GM12873 (cell line): Measurements from ENCODE around the gene SEMA4C.

Source experiments
- CTCF ChIP-seq: IDR thresholded peaks from 2 replicates; pipeline ENCODE4 v1.5.1; 2012; ENCODE audit warnings: low read depth, mild to moderate bottlenecking, moderate library complexity, low read length, control low read depth; ENCODE audit not compliant: insufficient read depth; ENCODE audit errors: missing control alignments

The SEMA4C gene

GRCh38 chr2:96822786-96823185, 47.1 kb downstream of the SEMA4C start:
- TF ChIP-seq CTCF: no peak

GRCh38 chr2:96821113-96821675, 48.7 kb downstream of the SEMA4C start:
- TF ChIP-seq CTCF: no peak

GRCh38 chr2:96819876-96820511, 49.9 kb downstream of the SEMA4C start:
- no peak for TF ChIP-seq CTCF

GRCh38 chr2:96819128-96819875, 50.6 kb downstream of the SEMA4C start:
- no peak for TF ChIP-seq CTCF

- no peak for TF ChIP-seq CTCF
These were observed 52.0 kb downstream of the SEMA4C start for GRCh38 chr2:96817882-96818281.

GRCh38 chr2:96816836-96817702, 52.8 kb downstream of the SEMA4C start:
- no peak for TF ChIP-seq CTCF
